Osteocyte (in vitro differentiated cells): ENCODE results near the gene PTPRD. TPM values are rescaled to one million over a fixed set of nuclear protein-coding genes. Genes with fewer than 3 reads are reported as not detected.

ENCODE experiments used
- DNase-seq: peaks from one replicate; pipeline ENCODE4 v3.0.0; 2021; ENCODE audit warnings: mixed read lengths; ENCODE audit not compliant: unreplicated experiment; ENCODE audit errors: extremely low spot score
- H3K27ac Mint-ChIP-seq: one replicate; pipeline ENCODE4 v1.8.0; 2021; ENCODE audit warnings: mild to moderate bottlenecking, mixed read lengths; ENCODE audit not compliant: unreplicated experiment
- H3K27me3 Mint-ChIP-seq: one replicate; pipeline ENCODE4 v1.8.0; 2021; ENCODE audit warnings: mixed read lengths; ENCODE audit not compliant: unreplicated experiment
- H3K36me3 Mint-ChIP-seq: one replicate; pipeline ENCODE4 v1.8.0; 2021; ENCODE audit warnings: mixed read lengths; ENCODE audit not compliant: unreplicated experiment
- H3K4me1 Mint-ChIP-seq: one replicate; pipeline ENCODE4 v1.8.0; 2021; ENCODE audit warnings: mixed read lengths; ENCODE audit not compliant: unreplicated experiment
- H3K4me3 Mint-ChIP-seq: one replicate; pipeline ENCODE4 v1.8.0; 2021; ENCODE audit warnings: mild to moderate bottlenecking, moderate library complexity, mixed read lengths; ENCODE audit not compliant: unreplicated experiment
- H3K9me3 Mint-ChIP-seq: one replicate; pipeline ENCODE4 v1.8.0; 2021; ENCODE audit warnings: mixed read lengths; ENCODE audit not compliant: unreplicated experiment
- total RNA-seq: library from RNA; stranded (reverse); gene quantifications from 2 replicates; pipeline ENCODE4 v1.2.1, GENCODE V29; 2021
- TF ChIP-seq, protein P1 (sequence below): fragments of 200-600 bp; sonication (generic); IDR thresholded peaks from 2 replicates; pipeline ENCODE4 v1.5.0; 2021; ENCODE audit warnings: antibody characterized with exemption, mild to moderate bottlenecking, moderate library complexity

Gene PTPRD
- total RNA-seq, 1 donor from 2014 or later: 5.4 TPM

DNA sequence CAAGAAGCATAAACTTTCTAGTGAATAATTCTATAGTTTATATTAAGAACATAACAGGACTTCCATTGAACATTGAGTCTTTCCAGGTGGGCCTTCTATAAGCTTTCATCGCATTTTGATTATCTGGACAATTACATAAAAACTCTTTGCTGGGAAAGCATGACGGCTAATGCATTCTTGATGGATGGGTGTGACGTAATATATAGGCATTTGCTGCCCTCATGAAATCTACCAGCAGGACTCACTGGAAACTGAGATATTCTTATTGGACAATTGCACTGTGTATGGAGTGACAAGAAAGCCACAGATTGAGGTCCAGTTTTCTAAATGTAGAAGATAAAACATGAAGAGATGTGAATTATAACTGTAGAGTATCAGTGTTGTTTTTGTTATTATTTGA lies 15.0 kb downstream of the PTPRD start:
- Mint-ChIP-seq H3K4me1 (no peaks in the 10 kb centered on the region), H3K9me3 (peaks cover 4% of the 10 kb centered on the region), H3K27me3 (peaks cover 18% of the 10 kb centered on the region), H3K27ac (no peak overlapping the region), H3K4me3 (no peak overlapping the region), H3K36me3 (no peaks in the 10 kb centered on the region)
- TF ChIP-seq, protein P1, sequence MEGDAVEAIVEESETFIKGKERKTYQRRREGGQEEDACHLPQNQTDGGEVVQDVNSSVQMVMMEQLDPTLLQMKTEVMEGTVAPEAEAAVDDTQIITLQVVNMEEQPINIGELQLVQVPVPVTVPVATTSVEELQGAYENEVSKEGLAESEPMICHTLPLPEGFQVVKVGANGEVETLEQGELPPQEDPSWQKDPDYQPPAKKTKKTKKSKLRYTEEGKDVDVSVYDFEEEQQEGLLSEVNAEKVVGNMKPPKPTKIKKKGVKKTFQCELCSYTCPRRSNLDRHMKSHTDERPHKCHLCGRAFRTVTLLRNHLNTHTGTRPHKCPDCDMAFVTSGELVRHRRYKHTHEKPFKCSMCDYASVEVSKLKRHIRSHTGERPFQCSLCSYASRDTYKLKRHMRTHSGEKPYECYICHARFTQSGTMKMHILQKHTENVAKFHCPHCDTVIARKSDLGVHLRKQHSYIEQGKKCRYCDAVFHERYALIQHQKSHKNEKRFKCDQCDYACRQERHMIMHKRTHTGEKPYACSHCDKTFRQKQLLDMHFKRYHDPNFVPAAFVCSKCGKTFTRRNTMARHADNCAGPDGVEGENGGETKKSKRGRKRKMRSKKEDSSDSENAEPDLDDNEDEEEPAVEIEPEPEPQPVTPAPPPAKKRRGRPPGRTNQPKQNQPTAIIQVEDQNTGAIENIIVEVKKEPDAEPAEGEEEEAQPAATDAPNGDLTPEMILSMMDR: no peak
- no peak for DNase-seq

DNA sequence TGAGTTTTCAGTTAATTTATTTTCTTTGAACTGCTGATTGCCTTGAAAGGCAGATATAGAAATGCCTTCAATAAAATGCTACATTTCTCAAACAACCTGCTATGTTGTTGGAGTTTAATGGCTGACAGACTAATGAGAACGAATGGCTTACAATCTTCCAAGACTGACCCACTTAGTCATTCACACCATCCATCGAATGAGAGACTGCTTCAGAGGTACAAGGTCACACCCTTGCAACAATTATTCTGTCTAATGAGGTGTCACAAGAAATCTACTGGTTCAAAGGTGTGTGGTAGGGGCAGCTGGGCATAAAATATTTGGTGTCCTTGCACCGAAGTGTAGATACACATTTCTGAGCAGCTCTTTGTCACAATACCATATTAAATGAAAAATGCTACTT lies 18.3 kb downstream of the PTPRD start:
- H3K27me3 Mint-ChIP-seq: peaks cover 4% of the 10 kb centered on the region
- no peaks in the 10 kb centered on the region for H3K4me1 Mint-ChIP-seq
- DNase-seq: no peak
- no peaks in the 10 kb centered on the region for H3K36me3 Mint-ChIP-seq
- TF ChIP-seq, protein P1: no peak
- no peak overlapping the region for H3K4me3 Mint-ChIP-seq
- H3K9me3 Mint-ChIP-seq: peaks cover 21% of the 10 kb centered on the region
- H3K27ac Mint-ChIP-seq: no peak overlapping the region

DNA sequence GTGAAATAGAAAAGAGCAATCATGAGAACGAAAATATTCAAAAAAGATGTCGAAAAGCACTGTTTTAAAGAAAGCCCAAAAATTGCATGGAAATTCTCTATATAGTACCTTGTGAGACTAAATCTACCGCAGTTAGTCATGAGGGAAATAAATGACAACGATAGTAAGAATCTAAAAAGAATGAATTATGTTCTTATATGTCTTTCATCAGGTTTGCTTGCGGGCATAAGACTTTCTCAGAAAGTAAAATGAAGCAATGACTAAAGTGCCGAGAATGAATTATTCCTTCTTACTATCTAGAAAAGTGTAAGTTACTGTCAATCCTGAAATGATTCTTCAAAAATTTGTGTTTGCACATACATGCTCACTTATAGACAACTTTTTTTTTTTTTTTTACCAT lies 26.4 kb downstream of the PTPRD start:
- no peak for DNase-seq
- no peaks in the 10 kb centered on the region for H3K27me3 Mint-ChIP-seq
- no peaks in the 10 kb centered on the region for H3K4me1 Mint-ChIP-seq
- H3K9me3 Mint-ChIP-seq: peaks cover 10% of the 10 kb centered on the region
- H3K36me3 Mint-ChIP-seq: no peaks in the 10 kb centered on the region
- TF ChIP-seq, protein P1: no peak
- no peak overlapping the region for H3K27ac Mint-ChIP-seq
- no peak overlapping the region for H3K4me3 Mint-ChIP-seq

GRCh38 chr9:10571699-10572098 lies 41.1 kb downstream of the PTPRD start:
- Mint-ChIP-seq H3K4me3 (no peak overlapping the region), H3K27me3 (peaks cover 1% of the 10 kb centered on the region), H3K9me3 (peaks cover 12% of the 10 kb centered on the region), H3K4me1 (peaks cover 3% of the 10 kb centered on the region), H3K36me3 (no peaks in the 10 kb centered on the region), H3K27ac (no peak overlapping the region)
- no peak for DNase-seq
- TF ChIP-seq, protein P1: no peak

- Mint-ChIP-seq H3K4me1 (peaks cover 12% of the 10 kb centered on the region), H3K4me3 (no peak overlapping the region), H3K27me3 (no peaks in the 10 kb centered on the region), H3K36me3 (no peaks in the 10 kb centered on the region), H3K9me3 (peaks cover 8% of the 10 kb centered on the region), H3K27ac (peak overlapping the region; percentile 39)
- no peak for DNase-seq
- TF ChIP-seq, protein P1: no peak
Observed at GRCh38 chr9:10566848-10567247, 46.0 kb downstream of the PTPRD start.
